GM12878 (cell line): Measurements from ENCODE around the gene YWHAQ. TPM values are rescaled to one million over a fixed set of nuclear protein-coding genes. Genes with fewer than 3 reads are reported as not detected.

ENCODE experiments used
- ATAC-seq: fragments of 200-7000 bp; cut with Tn5 transposase; 3 replicates; pipeline ENCODE4 v1.9.1; 2020; ENCODE audit warnings: mild to moderate bottlenecking, moderate library complexity
- BruUV-seq: library from RNA; stranded (reverse); fragments of 400-500 nt; replicated peaks from 2 replicates; lab custom pipeline; 2021; lab: Mats Ljungman, UMichigan
- CTCF ChIA-PET: fragments of 300-600 bp; sonication (Branson Sonifier 250); formaldehyde crosslinking; extraction: SDS; loops from one replicate; lab custom pipeline; 2021; ENCODE audit warnings: inconsistent platforms; lab: Yijun Ruan, JAX
- POLR2A ChIA-PET: fragments of 350-600 bp; formaldehyde crosslinking; extraction: SDS; loops from one replicate; lab custom pipeline; 2021; ENCODE audit warnings: inconsistent platforms; lab: Charles Lee
- RAD21 ChIA-PET: fragments of 300-600 bp; sonication (Branson Sonifier 250); formaldehyde crosslinking; loops from one replicate; lab custom pipeline; 2023; ENCODE audit warnings: antibody characterized with exemption; ENCODE audit not compliant: unreplicated experiment; lab: Charles Lee
- SMC1A ChIA-PET: fragments of 300-600 bp; sonication (Branson Sonifier 250); formaldehyde crosslinking; loops from one replicate; lab custom pipeline; 2023; ENCODE audit not compliant: unreplicated experiment, uncharacterized antibody; lab: Charles Lee
- DNase-seq: peaks from one replicate; pipeline ENCODE4 v3.0.0-alpha.2; 2011; ENCODE audit warnings: low read depth, low spot score
- FAIRE-seq: peaks from 3 replicates; lab custom pipeline; 2011; peaks lifted over from hg19 to GRCh38; lab: Jason Lieb, UNC
- H2AFZ ChIP-seq: 2 replicates; pipeline ENCODE4 v1.6.0; 2011; ENCODE audit warnings: low read depth, low read length, control low read depth; ENCODE audit not compliant: control insufficient read depth
- H3K27ac ChIP-seq: 2 replicates; pipeline ENCODE4 v1.5.1; 2011; ENCODE audit warnings: control low read depth; ENCODE audit not compliant: control insufficient read depth, insufficient read depth
- H3K27me3 ChIP-seq, 2 experiments: replicated peaks in 1 of 2; 2 replicates each; pipeline versions ENCODE4 v1.6.0 to v1.6.1; 2011; ENCODE audit warnings: low read length in 1 of 2; ENCODE audit not compliant: control insufficient read depth in 2 of 2, insufficient read depth in 2 of 2
- H3K36me3 ChIP-seq, 2 experiments: 2 replicates each; pipeline ENCODE4 v1.5.1; 2011; ENCODE audit warnings: low read length in 1 of 2; ENCODE audit not compliant: control insufficient read depth in 2 of 2, insufficient read depth in 2 of 2
- H3K4me1 ChIP-seq: 2 replicates; pipeline ENCODE4 v1.6.1; 2011; ENCODE audit warnings: mild to moderate bottlenecking, low read length, moderate library complexity, mixed read lengths; ENCODE audit not compliant: control insufficient read depth, insufficient read depth
- H3K4me2 ChIP-seq: 2 replicates; pipeline ENCODE4 v1.6.0; 2011; ENCODE audit warnings: control low read depth; ENCODE audit not compliant: control insufficient read depth, insufficient read depth
- H3K4me3 ChIP-seq: fragments of 200-600 bp; sonication (generic); 2 replicates; pipeline ENCODE4 v1.5.1; 2016
- H3K79me2 ChIP-seq: 2 replicates; pipeline ENCODE4 v1.6.0; 2011; ENCODE audit warnings: low read length; ENCODE audit not compliant: control insufficient read depth, insufficient read depth
- H3K9ac ChIP-seq: 2 replicates; pipeline ENCODE4 v1.8.0; 2011; ENCODE audit warnings: low read length, control low read depth, mixed read lengths; ENCODE audit not compliant: control insufficient read depth, insufficient read depth
- H3K9me3 ChIP-seq: replicated peaks from 3 replicates; pipeline ENCODE4 v1.5.1; 2011; ENCODE audit warnings: mild to moderate bottlenecking, low read length; ENCODE audit not compliant: control insufficient read depth, insufficient read depth
- H4K20me1 ChIP-seq: 2 replicates; pipeline ENCODE4 v1.6.0; 2011; ENCODE audit not compliant: control insufficient read depth, insufficient read depth
- BCL11A ChIP-seq: IDR thresholded peaks from 2 replicates; pipeline ENCODE4 v1.6.1; 2011; ENCODE audit warnings: low read depth, low read length
- CBX5 ChIP-seq: sonication (generic); IDR thresholded peaks from 2 replicates; pipeline ENCODE4 v1.6.1; 2016; ENCODE audit warnings: low read depth, moderate library complexity, mild to moderate bottlenecking, inconsistent platforms
- ETV6 ChIP-seq, 2 experiments: fragments of 450-650 bp in 1 of 2; IDR thresholded peaks in 1 of 2; conservative IDR thresholded peaks in 1 of 2; 2 replicates each; pipeline ENCODE4 v1.6.1; 2014; ENCODE audit warnings: antibody characterized with exemption in 1 of 2, borderline replicate concordance in 1 of 2, low read depth in 1 of 2, mild to moderate bottlenecking in 1 of 2, moderate library complexity in 1 of 2
- PAX8 ChIP-seq: fragments of 450-650 bp; IDR thresholded peaks from 2 replicates; pipeline ENCODE4 v1.6.1; 2017; ENCODE audit warnings: mild to moderate bottlenecking, moderate library complexity
- SMC3 ChIP-seq: IDR thresholded peaks from 2 replicates; pipeline ENCODE4 v1.6.1; 2011; ENCODE audit warnings: low read length, improper control_type of control experiment, borderline replicate concordance
- SUPT20H ChIP-seq: IDR thresholded peaks from 2 replicates; pipeline ENCODE4 v1.6.1; 2011; ENCODE audit warnings: low read depth, mild to moderate bottlenecking, low read length, moderate library complexity, borderline replicate concordance; ENCODE audit not compliant: control insufficient read depth
- TARDBP ChIP-seq: IDR thresholded peaks from 2 replicates; pipeline ENCODE4 v1.6.1; 2016; ENCODE audit warnings: borderline replicate concordance
- USF2 ChIP-seq: IDR thresholded peaks from 2 replicates; pipeline ENCODE4 v1.6.1; 2011; ENCODE audit warnings: low read depth, low read length, improper control_type of control experiment, borderline replicate concordance
- WGBS: methylation state at CpG from one replicate; pipeline ENCODE4 v1.1.6; 2016; ENCODE audit warnings: low lambda C conversion rate; ENCODE audit not compliant: insufficient replicate concordance, insufficient coverage; ENCODE audit errors: missing lambda C conversion rate; 5-methylcytosine and 5-hydroxymethylcytosine counted together
- in situ Hi-C: fragments of 300-500 bp; cut with MboI; formaldehyde crosslinking; loops from 9 replicates; pipeline ENCODE4 v1.14.3; 2018; ENCODE audit warnings: mixed read lengths
- intact Hi-C: fragments of 100-400 bp; cut with micrococcal nuclease; formaldehyde crosslinking; loops from one replicate; pipeline ENCODE4 v1.14.2; 2022; ENCODE audit not compliant: unreplicated experiment
- polyA plus RNA-seq, 11 experiments: library from polyadenylated mRNA; depleted of rRNA in 4 of 11; unstranded in 6 of 11; stranded (reverse) in 5 of 11; fragments of >200 nt; fragmentation: Nextera tagmentation in 4 of 11; fragmentation: Illumina TruSeq in 1 of 11; extraction: Ambion mirVana in 4 of 11; extraction: Trizol in 1 of 11; gene quantifications; 1 replicate in 1 of 11; 2 replicates in 10 of 11; pipeline versions ENCODE4 v1.2.1 to v1.2.3, GENCODE V29; 2011 to 2016; ENCODE audit warnings: inconsistent platforms in 2 of 11, missing spikeins in 2 of 11, low read depth in 1 of 11
- total RNA-seq, 4 experiments: library from RNA; depleted of rRNA in 3 of 4; stranded (reverse); fragments of >200 nt in 3 of 4; fragmentation: Illumina TruSeq in 1 of 4; extraction: Trizol in 1 of 4; gene quantifications; 2 replicates each; pipeline versions ENCODE4 v1.2.1 to v1.2.3, GENCODE V29; 2013 to 2021
- TF ChIP-seq, protein P1 (sequence below): fragments of 450-650 bp; IDR thresholded peaks from 2 replicates; pipeline ENCODE4 v1.6.1; 2016; ENCODE audit warnings: mild to moderate bottlenecking
- TF ChIP-seq, protein P2 (sequence below): IDR thresholded peaks from 2 replicates; pipeline ENCODE4 v1.6.1; 2011; ENCODE audit warnings: borderline replicate concordance, low read depth, mild to moderate bottlenecking, moderate library complexity, low read length; ENCODE audit not compliant: insufficient read depth, poor library complexity, severe bottlenecking

The YWHAQ gene
- total and polyA plus RNA-seq, 10 of the 15 experiments (the other 5 are each of a cell fraction or from before 2014, with no cell fraction given) = 63.0 to 515 (median 219) TPM

GRCh38 chr2:9668687-9669345 is 38.0 kb upstream of the YWHAQ start (continued):
- TF ChIP-seq USF2 = no peak
- TF ChIP-seq SUPT20H = no peak
- TF ChIP-seq BCL11A = no peak
- TF ChIP-seq, protein P1, sequence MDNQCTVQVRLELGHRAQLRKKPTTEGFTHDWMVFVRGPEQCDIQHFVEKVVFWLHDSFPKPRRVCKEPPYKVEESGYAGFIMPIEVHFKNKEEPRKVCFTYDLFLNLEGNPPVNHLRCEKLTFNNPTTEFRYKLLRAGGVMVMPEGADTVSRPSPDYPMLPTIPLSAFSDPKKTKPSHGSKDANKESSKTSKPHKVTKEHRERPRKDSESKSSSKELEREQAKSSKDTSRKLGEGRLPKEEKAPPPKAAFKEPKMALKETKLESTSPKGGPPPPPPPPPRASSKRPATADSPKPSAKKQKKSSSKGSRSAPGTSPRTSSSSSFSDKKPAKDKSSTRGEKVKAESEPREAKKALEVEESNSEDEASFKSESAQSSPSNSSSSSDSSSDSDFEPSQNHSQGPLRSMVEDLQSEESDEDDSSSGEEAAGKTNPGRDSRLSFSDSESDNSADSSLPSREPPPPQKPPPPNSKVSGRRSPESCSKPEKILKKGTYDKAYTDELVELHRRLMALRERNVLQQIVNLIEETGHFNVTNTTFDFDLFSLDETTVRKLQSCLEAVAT = no peak
- no peak for TF ChIP-seq ETV6 (conservative IDR thresholded peaks at IDR 0.05 in 1 of 2, IDR thresholded peaks at IDR 0.05 in 1 of 2; ENCODE audit: borderline replicate concordance in 1 of 2, low read depth in 1 of 2)
- TF ChIP-seq TARDBP = no peak
- no peak for TF ChIP-seq PAX8
- no peak for TF ChIP-seq SMC3

GRCh38 chr2:9667826-9668225 is 37.0 kb upstream of the YWHAQ start:
- FAIRE-seq = no peak
- CTCF ChIA-PET = no interaction called here
- H3K4me1 ChIP-seq = peaks cover 27% of the 10 kb centered on the region
- RAD21 ChIA-PET = no interaction called here
- POLR2A ChIA-PET = no interaction called here
- no peaks in the 10 kb centered on the region for H3K79me2 ChIP-seq
- BruUV-seq = no TSS peak
- 79% methylated on average over 3 of the region's 3 CpGs for WGBS
- in situ Hi-C loops (no loop called here), intact Hi-C loops (no loop called here)
- H3K27ac ChIP-seq = no peak overlapping the region
- no peaks in the 10 kb centered on the region for H3K27me3 ChIP-seq
- H3K36me3 ChIP-seq = no peaks in the 10 kb centered on the region
- SMC1A ChIA-PET = interaction anchor here (1.9 kb wide), 1 partner anchor 12 kb away, joined by 5 read pairs; no protein-coding TSS in a partner anchor
- no peak overlapping the region for H3K4me3 ChIP-seq
- no peak for DNase-seq
- H3K9me3 ChIP-seq = no peaks in the 10 kb centered on the region; the same call in 2 of the 3 replicates
- no peak overlapping the region for H3K4me2 ChIP-seq
- TF ChIP-seq CBX5 = no peak
- TF ChIP-seq, protein P2, sequence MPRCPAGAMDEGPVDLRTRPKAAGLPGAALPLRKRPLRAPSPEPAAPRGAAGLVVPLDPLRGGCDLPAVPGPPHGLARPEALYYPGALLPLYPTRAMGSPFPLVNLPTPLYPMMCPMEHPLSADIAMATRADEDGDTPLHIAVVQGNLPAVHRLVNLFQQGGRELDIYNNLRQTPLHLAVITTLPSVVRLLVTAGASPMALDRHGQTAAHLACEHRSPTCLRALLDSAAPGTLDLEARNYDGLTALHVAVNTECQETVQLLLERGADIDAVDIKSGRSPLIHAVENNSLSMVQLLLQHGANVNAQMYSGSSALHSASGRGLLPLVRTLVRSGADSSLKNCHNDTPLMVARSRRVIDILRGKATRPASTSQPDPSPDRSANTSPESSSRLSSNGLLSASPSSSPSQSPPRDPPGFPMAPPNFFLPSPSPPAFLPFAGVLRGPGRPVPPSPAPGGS = no peak
- ATAC-seq = no peak
- no peaks in the 10 kb centered on the region for H4K20me1 ChIP-seq
- no peak overlapping the region for H3K9ac ChIP-seq
- no peak overlapping the region for H2AFZ ChIP-seq
